ENCODE results near the gene TAS2R46. TPM values are rescaled to one million over a fixed set of nuclear protein-coding genes. Genes with fewer than 3 reads are reported as not detected.

The TAS2R46 gene
- total and polyA plus RNA-seq, 2 donors (not counting 1 experiment from before 2014, with no cell fraction given), result 0.13 to 2.6 TPM

- peaks cover 14% of the 10 kb centered on the region for H3K79me2 ChIP-seq (ENCODE audit: control insufficient read depth, insufficient read depth, low read length)
- POLR2A ChIA-PET, result no interaction called here
- Mint-ChIP-seq H3K9me3 (ENCODE audit: insufficient read depth) (peaks cover 2% of the 10 kb centered on the region), H3K27me3 (no peaks in the 10 kb centered on the region), H3K4me1 (peaks cover 4% of the 10 kb centered on the region), H3K27ac (no peak within 1 kb of the TSS), H3K4me3 (no peak within 1 kb of the TSS)
- ATAC-seq (ENCODE audit: low read depth), result no peak
- H3K36me3 ChIP-seq (replicated peaks in 1 of 2; ENCODE audit: control extremely low read depth in 1 of 2, control insufficient read depth in 1 of 2, extremely low read depth in 1 of 2, insufficient read depth in 2 of 2, low read length in 1 of 2), result no peaks in the 10 kb centered on the region
- no peak for DNase-seq
- H3K9me3 ChIP-seq (ENCODE audit: control extremely low read depth in 1 of 3, control insufficient read depth in 2 of 3, insufficient read depth in 1 of 3, low read length in 2 of 3), result no peaks in the 10 kb centered on the region
- H3K27me3 ChIP-seq (replicated peaks in 1 of 4; ENCODE audit: control extremely low read depth in 1 of 4, control insufficient read depth in 3 of 4, insufficient read depth in 4 of 4, low read length in 3 of 4), result no peaks in the 10 kb centered on the region
- H4K20me1 ChIP-seq (ENCODE audit: control insufficient read depth, insufficient read depth, low read length, poor library complexity, severe bottlenecking), result no peaks in the 10 kb centered on the region
- no peaks in the 10 kb centered on the region for H3K4me1 ChIP-seq (ENCODE audit: control insufficient read depth in 2 of 2, insufficient read depth in 2 of 2, low read length in 2 of 2)
- no peak within 1 kb of the TSS for H3K9ac ChIP-seq (ENCODE audit: low read length)
- CTCF ChIA-PET, result no interaction called here
- intact Hi-C loops (cut with micrococcal nuclease), result no loop called here
- no CpG with 5 or more reads among the region's 6 CpGs for WGBS (ENCODE audit: insufficient coverage)
- no peak for TF ChIP-seq EZH2 (IDR thresholded peaks at IDR 0.05; ENCODE audit: borderline replicate concordance, insufficient read depth, low read depth, low read length, poor library complexity, severe bottlenecking)
- no peak for TF ChIP-seq CTCF (IDR thresholded peaks at IDR 0.05)
- H3K27ac ChIP-seq (ENCODE audit: low read length in 2 of 2), result no peak within 1 kb of the TSS
- no peak within 1 kb of the TSS for H3K4me3 ChIP-seq (ENCODE audit: control extremely low read depth in 1 of 5, extremely low read depth in 1 of 5, insufficient read depth in 1 of 5, low read depth in 2 of 5, low read length in 4 of 5)
- H3K4me2 ChIP-seq (replicated peaks; ENCODE audit: low read depth, low read length, poor library complexity, severe bottlenecking), result no peak within 1 kb of the TSS
- no peak within 1 kb of the TSS for H2AFZ ChIP-seq (ENCODE audit: insufficient read depth, low read depth, low read length, poor library complexity, severe bottlenecking)
Observed at GRCh38 chr12:11092128-11092527, 30.0 kb upstream of the TAS2R46 start, which contains the start of gene TAS2R43. TAS2R43 (minus strand) TSS chr12:11092313; CDS start chr12:11092229, 84 bp downstream.

GRCh38 chr12:11089246-11089645 lies 27.2 kb upstream of the TAS2R46 start:
- intact Hi-C loops (cut with micrococcal nuclease), result no loop called here
- no peak overlapping the region for H2AFZ ChIP-seq (ENCODE audit: insufficient read depth, low read depth, low read length, poor library complexity, severe bottlenecking)
- peaks cover 9% of the 10 kb centered on the region for H3K4me1 Mint-ChIP-seq
- no CpG with 5 or more reads among the region's 5 CpGs for WGBS (ENCODE audit: insufficient coverage)
- TF ChIP-seq CTCF (IDR thresholded peaks at IDR 0.05) (no peak), EZH2 (IDR thresholded peaks at IDR 0.05; ENCODE audit: borderline replicate concordance, insufficient read depth, low read depth, low read length, poor library complexity, severe bottlenecking) (no peak)
- POLR2A ChIA-PET, result no interaction called here
- no peaks in the 10 kb centered on the region for H3K27me3 ChIP-seq (replicated peaks in 1 of 4; ENCODE audit: control extremely low read depth in 1 of 4, control insufficient read depth in 3 of 4, insufficient read depth in 4 of 4, low read length in 3 of 4)
- no peak for DNase-seq
- peaks cover 2% of the 10 kb centered on the region for H3K9me3 Mint-ChIP-seq (ENCODE audit: insufficient read depth)
- H3K9ac ChIP-seq (ENCODE audit: low read length), result no peak overlapping the region
- no peaks in the 10 kb centered on the region for H3K9me3 ChIP-seq (ENCODE audit: control extremely low read depth in 1 of 3, control insufficient read depth in 2 of 3, insufficient read depth in 1 of 3, low read length in 2 of 3)
- no peaks in the 10 kb centered on the region for H3K27me3 Mint-ChIP-seq
- H4K20me1 ChIP-seq (ENCODE audit: control insufficient read depth, insufficient read depth, low read length, poor library complexity, severe bottlenecking), result no peaks in the 10 kb centered on the region
- no peak overlapping the region for H3K4me3 Mint-ChIP-seq
- H3K27ac Mint-ChIP-seq, result no peak overlapping the region
- no peak for ATAC-seq (ENCODE audit: low read depth)
- no peak overlapping the region for H3K4me2 ChIP-seq (replicated peaks; ENCODE audit: low read depth, low read length, poor library complexity, severe bottlenecking)
- CTCF ChIA-PET, result no interaction called here
- no peak overlapping the region for H3K27ac ChIP-seq (ENCODE audit: low read length in 2 of 2)
- H3K4me1 ChIP-seq (ENCODE audit: control insufficient read depth in 2 of 2, insufficient read depth in 2 of 2, low read length in 2 of 2), result peaks cover 4% of the 10 kb centered on the region in 2 donors
- H3K36me3 ChIP-seq (replicated peaks in 1 of 2; ENCODE audit: control extremely low read depth in 1 of 2, control insufficient read depth in 1 of 2, extremely low read depth in 1 of 2, insufficient read depth in 2 of 2, low read length in 1 of 2), result no peaks in the 10 kb centered on the region
- no peak overlapping the region for H3K4me3 ChIP-seq (ENCODE audit: control extremely low read depth in 1 of 5, extremely low read depth in 1 of 5, insufficient read depth in 1 of 5, low read depth in 2 of 5, low read length in 4 of 5)
- H3K79me2 ChIP-seq (ENCODE audit: control insufficient read depth, insufficient read depth, low read length), result peaks cover 17% of the 10 kb centered on the region
